NCI-H146 treated with DMSO at 0.1 percent for 48 hours (cell line): Measurements from ENCODE around the gene TCTN1.
"Not testable (repeated sequence)": the region's sequence is repeated elsewhere in the genome, so short reads cannot be mapped to it uniquely, and the experiment has no call there.

Source experiments
- DNase-seq: peaks from one replicate; lab custom pipeline; 2025; ENCODE audit not compliant: unreplicated experiment; lab: John Stamatoyannopoulos, UW

The TCTN1 gene

DNA sequence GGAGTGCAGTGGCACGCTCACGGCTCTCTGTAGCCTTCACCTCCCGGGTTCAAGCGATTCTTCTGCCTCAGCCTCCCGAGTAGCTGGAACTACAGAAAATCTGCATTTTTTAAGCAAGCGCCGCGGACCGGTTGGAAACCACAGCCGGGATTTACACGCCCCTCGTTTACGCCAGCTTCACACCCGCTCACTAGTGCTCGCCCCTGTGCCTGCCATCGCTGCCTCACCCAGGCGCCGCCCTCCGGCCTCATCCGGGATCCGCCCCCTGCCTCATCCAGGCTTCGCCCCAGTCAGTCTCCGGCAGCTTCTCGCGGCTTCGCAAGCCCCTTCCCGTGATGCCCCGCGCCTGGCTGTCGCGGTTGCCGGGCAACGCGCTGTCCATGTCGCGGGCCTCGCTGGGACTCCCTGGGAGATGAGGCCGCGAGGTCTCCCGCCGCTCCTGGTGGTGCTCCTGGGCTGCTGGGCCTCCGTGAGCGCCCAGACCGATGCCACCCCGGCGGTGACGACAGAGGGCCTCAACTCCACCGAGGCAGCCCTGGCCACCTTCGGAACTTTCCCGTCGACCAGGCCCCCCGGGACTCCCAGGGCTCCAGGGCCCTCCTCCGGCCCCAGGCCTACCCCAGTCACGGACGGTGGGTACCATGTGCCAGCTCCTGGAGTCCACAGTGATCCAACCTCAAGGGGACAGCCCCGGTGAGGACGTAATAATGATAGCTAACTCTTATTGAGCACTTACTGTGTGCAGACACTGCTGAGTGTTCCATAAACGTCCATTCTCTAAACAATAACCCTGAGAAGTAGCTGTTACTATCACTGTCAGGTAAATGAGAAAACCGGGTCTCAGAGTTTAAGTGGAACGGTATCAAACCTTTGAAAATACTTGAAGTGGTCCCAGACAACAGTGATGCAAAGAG lies at the start of gene TCTN1:
TCTN1 (plus strand) TSS at position 359 of the 914 bp plus-strand sequence; CDS start at position 413, 54 bp downstream.
- DNase-seq = peak; percentile 94

DNA sequence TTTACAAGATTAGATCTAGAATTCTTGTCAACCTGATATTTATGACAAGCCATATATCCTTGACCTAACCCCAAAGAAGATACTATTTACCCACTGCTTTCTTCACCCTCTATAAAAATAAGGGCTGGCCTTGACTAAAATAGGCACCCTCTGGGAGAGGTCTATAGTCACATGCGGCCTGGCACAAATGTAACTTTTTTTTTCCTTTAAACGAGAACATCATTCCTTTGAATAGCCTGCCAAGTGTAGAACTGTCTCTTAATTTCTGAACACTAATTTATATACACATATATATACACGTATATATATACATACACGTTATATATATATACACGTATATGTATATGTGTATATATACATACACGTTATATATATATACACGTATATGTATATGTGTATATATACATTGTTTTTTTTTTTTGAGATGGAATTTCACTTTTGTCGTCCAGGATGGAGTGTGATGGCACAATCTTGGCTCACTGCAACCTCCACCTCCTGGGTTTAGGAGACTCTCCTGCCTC lies 49.4 kb upstream of the TCTN1 start:
- no peak for DNase-seq

- peak; percentile 54 for DNase-seq
These were observed 47.7 kb upstream of the TCTN1 start for GRCh38 chr12:110565894-110566871.

DNA sequence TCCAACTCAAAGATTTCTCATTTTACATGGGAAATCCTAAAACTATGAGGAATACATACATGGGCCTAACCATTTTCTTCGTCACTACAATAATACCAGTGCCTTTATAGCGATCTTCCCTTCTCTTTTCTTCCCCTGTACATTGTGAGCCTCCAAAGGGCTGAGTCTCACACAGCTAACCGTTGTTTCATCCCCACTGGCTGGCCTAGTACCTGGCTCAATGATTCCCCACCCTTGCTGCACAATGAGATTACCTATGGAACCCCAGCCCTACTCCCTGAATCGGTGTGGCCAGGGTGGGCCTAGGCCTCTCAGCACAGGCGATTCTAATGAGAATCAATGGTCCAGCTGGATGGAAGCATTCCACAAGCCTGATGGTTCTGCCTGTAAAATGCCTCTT lies 46.9 kb upstream of the TCTN1 start:
- DNase-seq = no peak

DNA sequence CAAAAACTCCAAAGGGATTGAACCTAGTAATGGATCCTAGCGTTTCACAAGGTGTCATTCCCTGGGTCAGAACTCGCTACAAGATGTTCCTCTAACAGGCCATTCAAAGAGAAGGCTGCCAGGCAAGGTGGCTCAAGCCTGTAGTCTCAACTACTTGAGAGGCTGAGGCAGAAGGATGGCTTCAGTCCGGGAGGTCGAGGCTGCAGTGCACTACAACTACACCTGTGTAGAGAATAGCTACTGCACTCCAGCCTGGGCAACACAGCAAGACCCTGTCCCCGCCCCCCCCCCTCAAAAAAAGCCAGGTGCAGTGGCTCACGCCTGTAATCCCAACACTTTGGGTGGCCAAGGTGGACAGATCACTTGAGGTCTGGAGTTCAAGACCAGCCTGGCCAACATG lies 45.2 kb upstream of the TCTN1 start:
- DNase-seq = no peak

DNA sequence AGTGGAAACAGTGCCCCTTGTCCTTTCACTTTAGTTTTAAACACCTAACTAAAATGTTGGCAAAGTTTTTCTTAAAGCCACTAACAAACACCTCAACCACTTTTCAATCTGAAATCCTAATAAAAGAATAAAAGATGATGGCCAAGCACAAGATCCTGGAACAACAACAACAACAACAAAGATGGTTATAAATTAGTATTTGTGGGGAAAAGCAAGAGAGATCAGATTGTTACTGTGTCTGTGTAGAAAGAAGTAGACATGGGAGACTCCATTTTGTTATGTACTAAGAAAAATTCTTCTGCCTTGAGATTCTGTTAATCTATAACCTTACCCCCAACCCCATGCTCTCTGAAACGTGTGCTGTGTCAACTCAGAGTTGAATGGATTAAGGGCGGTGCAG lies 44.1 kb upstream of the TCTN1 start:
- DNase-seq = not testable (repeated sequence)

- not testable (repeated sequence) for DNase-seq
These were observed 43.1 kb upstream of the TCTN1 start for GRCh38 chr12:110570798-110571197.

DNA sequence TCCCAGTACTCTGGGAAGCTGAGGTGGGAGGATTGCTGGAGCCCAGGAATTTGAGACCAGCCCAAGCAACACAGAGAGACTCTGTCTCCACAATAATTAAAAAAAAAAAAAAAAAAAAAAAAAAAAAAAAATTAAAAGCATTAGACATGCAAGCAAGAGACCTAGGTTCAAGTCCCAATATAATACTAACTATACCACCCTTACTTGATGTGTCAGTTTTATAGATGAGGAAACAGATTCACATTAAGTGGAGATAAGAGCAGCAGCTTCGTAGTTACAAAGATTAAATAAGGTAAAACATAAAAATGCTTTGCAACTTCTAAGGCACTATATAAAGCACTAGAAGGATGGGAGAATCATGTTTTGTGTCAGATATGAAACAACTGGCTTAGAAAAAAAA lies 39.9 kb upstream of the TCTN1 start:
- no peak for DNase-seq

DNA sequence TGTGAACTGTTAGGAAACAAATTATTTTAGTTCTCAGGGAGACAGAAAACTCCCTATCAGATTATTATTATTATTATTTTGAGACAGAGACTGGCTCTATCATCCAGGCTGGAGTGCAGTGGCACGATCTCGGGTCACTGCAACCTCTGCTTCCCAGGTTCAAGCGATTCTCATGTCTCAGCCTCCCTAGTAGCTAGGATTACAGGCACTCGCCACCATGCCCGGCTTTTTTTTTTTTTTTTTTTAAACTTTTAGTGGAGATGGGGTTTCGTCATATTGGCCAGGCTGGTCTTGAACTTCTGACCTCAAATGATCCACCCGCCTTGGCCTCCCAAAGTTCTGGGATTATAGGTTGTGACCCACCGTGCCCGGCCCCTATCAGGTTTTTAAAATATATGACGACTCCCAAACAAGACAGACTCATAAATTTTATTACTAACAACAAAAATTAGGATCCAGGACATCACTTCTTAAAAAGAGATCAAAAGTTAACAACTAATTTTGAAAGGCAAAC lies 39.2 kb upstream of the TCTN1 start:
- not testable (repeated sequence) for DNase-seq

- DNase-seq = no peak
These were observed 38.6 kb upstream of the TCTN1 start for GRCh38 chr12:110575326-110575725.

DNA sequence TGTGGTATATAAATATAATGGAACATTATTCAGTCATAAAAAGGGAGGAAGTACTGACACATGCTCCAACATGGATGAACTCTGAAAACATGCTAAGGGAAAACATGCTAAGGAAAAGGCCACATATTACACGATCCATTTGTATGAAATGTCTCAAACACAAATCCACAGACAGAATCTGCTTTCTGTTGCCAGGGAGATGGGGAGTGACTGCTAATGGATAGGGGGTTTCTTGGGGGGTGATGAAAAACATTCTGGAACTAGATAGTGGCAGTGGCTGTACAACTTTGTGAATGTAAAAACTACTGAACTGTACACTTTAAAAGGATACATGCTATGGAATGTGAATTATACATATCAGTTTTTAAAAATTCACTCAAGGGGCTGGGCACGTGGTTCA lies 37.4 kb upstream of the TCTN1 start:
- DNase-seq = no peak

DNA sequence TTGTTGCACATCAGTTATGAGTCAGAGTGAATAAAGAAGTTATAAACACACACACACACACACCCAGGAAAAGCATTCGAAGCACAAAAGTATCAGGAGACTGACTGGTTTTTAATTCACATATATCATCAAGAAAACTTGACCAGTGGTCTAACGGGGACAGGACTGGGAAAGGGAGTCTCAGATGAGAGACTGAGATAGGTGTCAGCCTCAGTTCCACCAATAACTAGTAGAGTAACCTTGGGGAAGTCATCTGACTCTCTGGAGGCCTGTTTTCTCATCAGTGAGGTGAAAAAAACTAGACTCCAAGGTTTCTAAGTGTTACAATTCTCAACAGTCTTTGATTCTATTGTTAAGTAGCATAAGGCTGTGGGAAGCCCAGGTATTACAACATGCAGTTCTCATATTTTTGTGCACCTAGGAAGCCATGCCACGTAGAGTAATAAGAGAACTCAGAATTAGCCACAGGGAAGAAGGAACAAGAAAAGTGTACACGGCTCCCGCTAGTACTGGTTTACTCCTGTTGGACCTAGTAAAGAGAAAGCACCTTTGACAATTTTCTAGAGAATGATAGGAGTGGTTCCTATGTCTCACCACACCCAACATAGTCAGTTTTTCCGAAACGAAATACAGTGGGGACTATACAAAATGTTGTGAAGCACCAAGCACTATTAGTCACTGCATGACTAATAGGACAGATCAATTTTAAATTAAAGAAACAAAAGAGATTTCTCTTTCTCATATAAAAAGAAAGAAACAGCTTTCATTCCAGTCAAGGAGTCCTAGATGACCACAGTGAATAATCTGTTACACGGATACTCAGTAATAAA lies 35.9 kb upstream of the TCTN1 start:
- DNase-seq = no peak

GRCh38 chr12:110578694-110579534 lies 35.0 kb upstream of the TCTN1 start:
- no peak for DNase-seq

GRCh38 chr12:110579535-110580253 lies 34.2 kb upstream of the TCTN1 start:
- no peak for DNase-seq

- no peak for DNase-seq
These were observed 32.0 kb upstream of the TCTN1 start for GRCh38 chr12:110581931-110582275.

- no peak for DNase-seq
These were observed 31.4 kb upstream of the TCTN1 start for GRCh38 chr12:110582276-110583136.

- peak; percentile 90 for DNase-seq
These were observed 30.5 kb upstream of the TCTN1 start, which contains the start of gene PPTC7 for GRCh38 chr12:110583137-110584059. Gene PPTC7 (minus strand): TSS chr12:110583318. CDS start chr12:110583031, 287 bp downstream.
